Measurements from ENCODE around the gene SLC22A1. TPM values are rescaled to one million over a fixed set of nuclear protein-coding genes. Genes with fewer than 3 reads are reported as not detected.

The SLC22A1 gene
- total RNA-seq, 1 donor from 2014 or later: 1.5 TPM

- Mint-ChIP-seq H3K27me3 (ENCODE audit: unreplicated experiment) (no peaks in the 10 kb centered on the region), H3K4me1 (ENCODE audit: unreplicated experiment) (peaks cover 11% of the 10 kb centered on the region), H3K36me3 (ENCODE audit: unreplicated experiment) (peaks cover 22% of the 10 kb centered on the region), H3K4me3 (ENCODE audit: unreplicated experiment) (no peak overlapping the region), H3K27ac (ENCODE audit: unreplicated experiment) (no peak overlapping the region), H3K9me3 (ENCODE audit: unreplicated experiment) (peaks cover 4% of the 10 kb centered on the region)
- peak; percentile 14 for TF ChIP-seq CTCF (IDR thresholded peaks at IDR 0.05)
- no peak for DNase-seq (ENCODE audit: extremely low spot score, unreplicated experiment)
These were observed 38.8 kb downstream of the SLC22A1 start for GRCh38 chr6:160160450-160160849.

- Mint-ChIP-seq H3K4me1 (ENCODE audit: unreplicated experiment) (peaks cover 11% of the 10 kb centered on the region), H3K9me3 (ENCODE audit: unreplicated experiment) (peaks cover 4% of the 10 kb centered on the region), H3K4me3 (ENCODE audit: unreplicated experiment) (no peak overlapping the region), H3K36me3 (ENCODE audit: unreplicated experiment) (peaks cover 19% of the 10 kb centered on the region), H3K27ac (ENCODE audit: unreplicated experiment) (no peak overlapping the region), H3K27me3 (ENCODE audit: unreplicated experiment) (no peaks in the 10 kb centered on the region)
- DNase-seq (ENCODE audit: extremely low spot score, unreplicated experiment): no peak
- TF ChIP-seq CTCF (IDR thresholded peaks at IDR 0.05): no peak
These were observed 39.5 kb downstream of the SLC22A1 start for GRCh38 chr6:160160929-160161646.

- Mint-ChIP-seq H3K4me3 (ENCODE audit: unreplicated experiment) (no peak overlapping the region), H3K9me3 (ENCODE audit: unreplicated experiment) (peaks cover 4% of the 10 kb centered on the region), H3K4me1 (ENCODE audit: unreplicated experiment) (peaks cover 11% of the 10 kb centered on the region), H3K27ac (ENCODE audit: unreplicated experiment) (no peak overlapping the region), H3K27me3 (ENCODE audit: unreplicated experiment) (no peaks in the 10 kb centered on the region), H3K36me3 (ENCODE audit: unreplicated experiment) (peaks cover 15% of the 10 kb centered on the region)
- DNase-seq (ENCODE audit: extremely low spot score, unreplicated experiment): no peak
- no peak for TF ChIP-seq CTCF (IDR thresholded peaks at IDR 0.05)
These were observed 40.0 kb downstream of the SLC22A1 start for GRCh38 chr6:160161647-160161986.

- no peak for DNase-seq (ENCODE audit: extremely low spot score, unreplicated experiment)
- no peaks in the 10 kb centered on the region for H3K27me3 Mint-ChIP-seq (ENCODE audit: unreplicated experiment)
These were observed 40.5 kb downstream of the SLC22A1 start for GRCh38 chr6:160162030-160162566.

More at GRCh38 chr6:160162030-160162566, 40.5 kb downstream of the SLC22A1 start:
- no peak overlapping the region for H3K4me3 Mint-ChIP-seq (ENCODE audit: unreplicated experiment)
- H3K36me3 Mint-ChIP-seq (ENCODE audit: unreplicated experiment): peaks cover 15% of the 10 kb centered on the region
- H3K9me3 Mint-ChIP-seq (ENCODE audit: unreplicated experiment): peaks cover 4% of the 10 kb centered on the region
- peaks cover 11% of the 10 kb centered on the region for H3K4me1 Mint-ChIP-seq (ENCODE audit: unreplicated experiment)
- H3K27ac Mint-ChIP-seq (ENCODE audit: unreplicated experiment): no peak overlapping the region
- no peak for TF ChIP-seq CTCF (IDR thresholded peaks at IDR 0.05)

All from osteocyte (in vitro differentiated cells).